AG09319 (cell line): ENCODE results near the gene PCYT1B.

Experiments used
- DNase-seq: peaks from one replicate; pipeline ENCODE4 v3.0.0-alpha.2; 2010; ENCODE audit warnings: low read depth; ENCODE audit errors: extremely low read depth
- TF ChIP-seq, protein P1 (sequence below): IDR thresholded peaks from 2 replicates; pipeline ENCODE4 v1.5.1; 2011; ENCODE audit warnings: low read depth, mild to moderate bottlenecking, inconsistent platforms, low read length, moderate library complexity

PCYT1B gene

DNA sequence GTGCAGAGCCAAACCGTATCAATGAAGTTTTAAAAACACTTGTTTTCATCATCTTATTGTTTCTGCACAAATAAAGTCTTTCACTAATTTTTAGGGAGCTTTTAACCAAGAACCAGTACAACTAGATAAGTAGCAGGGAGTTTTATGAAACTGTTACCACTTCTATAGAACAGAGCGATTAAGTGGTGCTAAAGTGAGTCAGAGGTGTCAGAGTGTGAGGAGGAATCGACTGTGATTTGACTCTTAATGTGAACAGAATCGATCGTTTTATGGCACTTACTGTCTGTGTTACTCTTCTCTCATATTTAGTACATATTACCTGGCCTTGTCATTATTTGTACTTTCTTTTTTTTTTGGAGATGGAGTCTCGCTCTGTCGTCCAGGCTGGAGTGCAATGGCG, 138.8 kb downstream of the PCYT1B start:
- no peak for DNase-seq
- TF ChIP-seq, protein P1, sequence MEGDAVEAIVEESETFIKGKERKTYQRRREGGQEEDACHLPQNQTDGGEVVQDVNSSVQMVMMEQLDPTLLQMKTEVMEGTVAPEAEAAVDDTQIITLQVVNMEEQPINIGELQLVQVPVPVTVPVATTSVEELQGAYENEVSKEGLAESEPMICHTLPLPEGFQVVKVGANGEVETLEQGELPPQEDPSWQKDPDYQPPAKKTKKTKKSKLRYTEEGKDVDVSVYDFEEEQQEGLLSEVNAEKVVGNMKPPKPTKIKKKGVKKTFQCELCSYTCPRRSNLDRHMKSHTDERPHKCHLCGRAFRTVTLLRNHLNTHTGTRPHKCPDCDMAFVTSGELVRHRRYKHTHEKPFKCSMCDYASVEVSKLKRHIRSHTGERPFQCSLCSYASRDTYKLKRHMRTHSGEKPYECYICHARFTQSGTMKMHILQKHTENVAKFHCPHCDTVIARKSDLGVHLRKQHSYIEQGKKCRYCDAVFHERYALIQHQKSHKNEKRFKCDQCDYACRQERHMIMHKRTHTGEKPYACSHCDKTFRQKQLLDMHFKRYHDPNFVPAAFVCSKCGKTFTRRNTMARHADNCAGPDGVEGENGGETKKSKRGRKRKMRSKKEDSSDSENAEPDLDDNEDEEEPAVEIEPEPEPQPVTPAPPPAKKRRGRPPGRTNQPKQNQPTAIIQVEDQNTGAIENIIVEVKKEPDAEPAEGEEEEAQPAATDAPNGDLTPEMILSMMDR: no peak
